ENCODE measurements around the gene TRMT44. TPM values are rescaled to one million over a fixed set of nuclear protein-coding genes. Genes with fewer than 3 reads are reported as not detected.
A peak's percentile ranks its signal among the peaks of the same experiment; 100 is the strongest.

TRMT44 gene
- total RNA-seq, 1 experiment from 2014 or later: 23.4 TPM

GRCh38 chr4:8457646-8458252, 17.2 kb downstream of the TRMT44 start:
- Mint-ChIP-seq H3K4me1 (ENCODE audit: low read depth, unreplicated experiment) (peaks cover 12% of the 10 kb centered on the region), H3K27me3 (ENCODE audit: insufficient read depth, unreplicated experiment) (no peaks in the 10 kb centered on the region), H3K4me3 (ENCODE audit: unreplicated experiment) (no peak overlapping the region), H3K36me3 (ENCODE audit: insufficient read depth, unreplicated experiment) (peaks cover 34% of the 10 kb centered on the region), H3K27ac (ENCODE audit: unreplicated experiment) (no peak overlapping the region), H3K9me3 (ENCODE audit: unreplicated experiment) (no peaks in the 10 kb centered on the region)
- Histone ChIP-seq H3K4me3 (ENCODE audit: low read depth, low read length) (no peak overlapping the region), H3K9me3 (no peaks in the 10 kb centered on the region), H3K36me3 (ENCODE audit: control insufficient read depth, insufficient read depth, low read length) (peaks cover 5% of the 10 kb centered on the region), H3K4me1 (peaks cover 21% of the 10 kb centered on the region), H3K27me3 (replicated peaks; ENCODE audit: control insufficient read depth, insufficient read depth, low read length) (no peaks in the 10 kb centered on the region)
- intact Hi-C loops (cut with micrococcal nuclease; ENCODE audit: unreplicated experiment): no loop called here
- ChIA-PET POLR2A (no interaction called here), CTCF (no interaction called here)
- no TSS peak for BruUV-seq (replicated peaks)
- TF ChIP-seq CTCF (IDR thresholded peaks at IDR 0.05; ENCODE audit: insufficient read depth in 1 of 2, low read depth in 1 of 2, low read length in 1 of 2, severe bottlenecking in 1 of 2, unreplicated experiment in 1 of 2): no peak
- DNase-seq: no peak

GRCh38 chr4:8459867-8460445, 19.4 kb downstream of the TRMT44 start:
- H3K9me3 ChIP-seq: no peaks in the 10 kb centered on the region
- peak; percentile 86 to 90 for DNase-seq
- H3K9me3 Mint-ChIP-seq (ENCODE audit: unreplicated experiment): no peaks in the 10 kb centered on the region
- peaks cover 4% of the 10 kb centered on the region for H3K36me3 ChIP-seq (ENCODE audit: control insufficient read depth, insufficient read depth, low read length)
- H3K36me3 Mint-ChIP-seq (ENCODE audit: insufficient read depth, unreplicated experiment): peaks cover 34% of the 10 kb centered on the region
- H3K4me3 ChIP-seq (ENCODE audit: low read depth, low read length): no peak overlapping the region
- ChIA-PET CTCF (interaction anchor here (0.6 to 1.1 kb wide), 2 partner anchors 8 to 100 kb away, joined by 3 read pairs; no protein-coding TSS in a partner anchor), POLR2A (interaction anchor here (1.0 kb wide), 1 partner anchor 19 kb away, joined by 4 read pairs; no protein-coding TSS in a partner anchor)
- no TSS peak for BruUV-seq (replicated peaks)
- H3K27ac Mint-ChIP-seq (ENCODE audit: unreplicated experiment): peak overlapping the region; percentile 70
- H3K27me3 Mint-ChIP-seq (ENCODE audit: insufficient read depth, unreplicated experiment): no peaks in the 10 kb centered on the region
- no peaks in the 10 kb centered on the region for H3K27me3 ChIP-seq (replicated peaks; ENCODE audit: control insufficient read depth, insufficient read depth, low read length)
- intact Hi-C loops (cut with micrococcal nuclease; ENCODE audit: unreplicated experiment): loop anchor here (2.0 to 5.0 kb wide), 2 partner anchors 17 to 72 kb away; no protein-coding TSS in a partner anchor
- peaks cover 21% of the 10 kb centered on the region for H3K4me1 ChIP-seq
- TF ChIP-seq CTCF (IDR thresholded peaks at IDR 0.05; ENCODE audit: insufficient read depth in 1 of 2, low read depth in 1 of 2, low read length in 1 of 2, severe bottlenecking in 1 of 2, unreplicated experiment in 1 of 2): no peak
- peaks cover 17% of the 10 kb centered on the region for H3K4me1 Mint-ChIP-seq (ENCODE audit: low read depth, unreplicated experiment)
- no peak overlapping the region for H3K4me3 Mint-ChIP-seq (ENCODE audit: unreplicated experiment)

- Histone ChIP-seq H3K4me3 (ENCODE audit: low read depth, low read length) (no peak overlapping the region), H3K4me1 (peaks cover 21% of the 10 kb centered on the region), H3K9me3 (no peaks in the 10 kb centered on the region), H3K27me3 (replicated peaks; ENCODE audit: control insufficient read depth, insufficient read depth, low read length) (no peaks in the 10 kb centered on the region), H3K36me3 (ENCODE audit: control insufficient read depth, insufficient read depth, low read length) (peaks cover 4% of the 10 kb centered on the region; the same call in 1 of the 2 replicates)
- ChIA-PET POLR2A (no interaction called here), CTCF (no interaction called here)
- peak in 1 of 2 experiments; percentile 51 for DNase-seq
- H3K27me3 Mint-ChIP-seq (ENCODE audit: insufficient read depth, unreplicated experiment): no peaks in the 10 kb centered on the region
- no peak overlapping the region for H3K4me3 Mint-ChIP-seq (ENCODE audit: unreplicated experiment)
- peaks cover 39% of the 10 kb centered on the region for H3K36me3 Mint-ChIP-seq (ENCODE audit: insufficient read depth, unreplicated experiment)
- no peaks in the 10 kb centered on the region for H3K9me3 Mint-ChIP-seq (ENCODE audit: unreplicated experiment)
- peaks cover 17% of the 10 kb centered on the region for H3K4me1 Mint-ChIP-seq (ENCODE audit: low read depth, unreplicated experiment)
- H3K27ac Mint-ChIP-seq (ENCODE audit: unreplicated experiment): peak overlapping the region; percentile 35
- no TSS peak for BruUV-seq (replicated peaks)
- TF ChIP-seq CTCF (IDR thresholded peaks at IDR 0.05; ENCODE audit: insufficient read depth in 1 of 2, low read depth in 1 of 2, low read length in 1 of 2, severe bottlenecking in 1 of 2, unreplicated experiment in 1 of 2): no peak
- intact Hi-C loops (cut with micrococcal nuclease; ENCODE audit: unreplicated experiment): loop anchor here (2.0 to 5.0 kb wide), 2 partner anchors 18 to 71 kb away; no protein-coding TSS in a partner anchor
Measured at GRCh38 chr4:8461086-8461485, 20.5 kb downstream of the TRMT44 start.
